Activated CD8-positive, alpha-beta memory T cell treated with anti-CD3 and anti-CD28 coated beads, Interleukin-2, amount 50 U/mL, for 1 hour (primary cell): ENCODE measurements around the gene MTX1.

ENCODE experiments used
- DNase-seq: peaks from one replicate; pipeline ENCODE4 v3.0.0-alpha.2; 2020; ENCODE audit errors: extremely low read depth

MTX1 gene

GRCh38 chr1:155261493-155261851 is 53.0 kb downstream of the MTX1 start:
- DNase-seq = no peak

- peak; percentile 66 for DNase-seq
Observed at GRCh38 chr1:155261852-155262673, 53.6 kb downstream of the MTX1 start, which contains the start of gene SCAMP3. Gene SCAMP3 (minus strand): TSS chr1:155262360. CDS start chr1:155262151, 209 bp downstream.

GRCh38 chr1:155263067-155263466 is 54.6 kb downstream of the MTX1 start:
- no peak for DNase-seq
